H1 (cell line): ENCODE results near the gene MRPL40. TPM values are rescaled to one million over a fixed set of nuclear protein-coding genes. Genes with fewer than 3 reads are reported as not detected.

Experiments used
- CTCF ChIA-PET: fragments of 300-600 bp; sonication (Branson Sonifier 250); formaldehyde crosslinking; loops from one replicate; lab custom pipeline; 2021; ENCODE audit not compliant: partially characterized antibody; lab: Charles Lee
- POLR2A ChIA-PET: fragments of 300-600 bp; sonication (Branson Sonifier 250); formaldehyde crosslinking; loops from one replicate; lab custom pipeline; 2021; ENCODE audit warnings: inconsistent platforms; ENCODE audit not compliant: partially characterized antibody; lab: Charles Lee
- DNase-seq, 2 experiments: peaks; one replicate each; pipeline versions ENCODE4 v3.0.0 to v3.0.0-alpha.2; 2010 to 2022; ENCODE audit warnings: low spot score in 2 of 2, low read depth in 1 of 2, mixed read lengths in 1 of 2
- FAIRE-seq: peaks from 2 replicates; lab custom pipeline; 2011; peaks lifted over from hg19 to GRCh38; lab: Jason Lieb, UNC
- H2AFZ ChIP-seq: 2 replicates; pipeline ENCODE4 v1.8.1; 2012; ENCODE audit warnings: low read length, inconsistent platforms
- H2AK5ac ChIP-seq: 2 replicates; pipeline ENCODE4 v1.6.1; 2013; ENCODE audit warnings: low read depth, low read length
- H2BK120ac ChIP-seq: replicated peaks from 2 replicates; pipeline ENCODE3; 2013; ENCODE audit warnings: low read depth, low read length, inconsistent platforms
- H2BK12ac ChIP-seq: 2 replicates; pipeline ENCODE4 v1.6.1; 2013; ENCODE audit warnings: low read depth, low read length
- H2BK15ac ChIP-seq: 2 replicates; pipeline ENCODE4 v1.6.1; 2013; ENCODE audit warnings: low read length
- H2BK20ac ChIP-seq: 2 replicates; pipeline ENCODE4 v1.6.1; 2013; ENCODE audit warnings: low read length
- H2BK5ac ChIP-seq: 2 replicates; pipeline ENCODE4 v1.6.1; 2013; ENCODE audit warnings: low read depth, low read length
- H3K14ac ChIP-seq: 2 replicates; pipeline ENCODE4 v1.6.1; 2013; ENCODE audit warnings: inconsistent platforms; ENCODE audit not compliant: insufficient read length
- H3K18ac ChIP-seq: 2 replicates; pipeline ENCODE4 v1.6.1; 2013; ENCODE audit warnings: low read length; ENCODE audit errors: extremely low read depth
- H3K23ac ChIP-seq: 2 replicates; pipeline ENCODE4 v1.6.1; 2013; ENCODE audit warnings: inconsistent platforms; ENCODE audit not compliant: insufficient read length
- H3K23me2 ChIP-seq: 2 replicates; pipeline ENCODE4 v1.6.1; 2013; ENCODE audit warnings: low read depth, low read length
- H3K27ac ChIP-seq: 2 replicates; pipeline ENCODE4 v1.6.1; 2011; ENCODE audit warnings: low read depth, low read length, inconsistent platforms
- H3K27me3 ChIP-seq, 4 experiments: replicated peaks in 1 of 4; 1 replicate in 1 of 4; 2 replicates in 3 of 4; pipeline versions ENCODE4 v1.6.1 to v1.8.1; 2011 to 2013; ENCODE audit warnings: low read length in 3 of 4, mild to moderate bottlenecking in 3 of 4, inconsistent platforms in 2 of 4, mixed read lengths in 2 of 4, moderate library complexity in 1 of 4; ENCODE audit not compliant: control insufficient read depth in 3 of 4, insufficient read depth in 3 of 4; ENCODE audit errors: extremely low read depth in 1 of 4
- H3K36me3 ChIP-seq, 4 experiments: 2 replicates each; pipeline versions ENCODE4 v1.6.1 to v1.8.1; 2011 to 2013; ENCODE audit warnings: mild to moderate bottlenecking in 4 of 4, low read length in 3 of 4, moderate library complexity in 2 of 4, control low read depth in 1 of 4, inconsistent platforms in 1 of 4; ENCODE audit not compliant: insufficient read depth in 4 of 4, control insufficient read depth in 2 of 4
- H3K4ac ChIP-seq: replicated peaks from 2 replicates; pipeline ENCODE3; 2013; ENCODE audit warnings: low read length, low read depth, mixed read lengths, inconsistent platforms; ENCODE audit not compliant: insufficient read length
- H3K4me1 ChIP-seq, 4 experiments: replicated peaks in 1 of 4; 1 replicate in 1 of 4; 2 replicates in 3 of 4; pipeline versions ENCODE4 v1.6.1 to v1.8.1; 2011 to 2013; ENCODE audit warnings: low read length in 3 of 4, inconsistent platforms in 2 of 4, mixed read lengths in 1 of 4; ENCODE audit not compliant: insufficient read depth in 4 of 4, control insufficient read depth in 3 of 4
- H3K4me2 ChIP-seq, 2 experiments: 2 replicates each; pipeline versions ENCODE4 v1.6.1 to v1.8.1; 2011 to 2013; ENCODE audit warnings: low read depth in 2 of 2, low read length in 2 of 2, control low read depth in 1 of 2, inconsistent platforms in 1 of 2, mild to moderate bottlenecking in 1 of 2; ENCODE audit not compliant: insufficient read depth in 1 of 2
- H3K4me3 ChIP-seq, 4 experiments: fragments of 200-600, 300-600 bp in 1 of 4; sonication (generic), shearing (Covaris generic), sonication (Bioruptor Twin) in 1 of 4; 2 replicates each; pipeline versions ENCODE4 v1.5.1 to v1.8.1; 2011 to 2016; ENCODE audit warnings: low read length in 4 of 4, low read depth in 3 of 4, control low read depth in 2 of 4, inconsistent platforms in 2 of 4, mild to moderate bottlenecking in 2 of 4, mixed read lengths in 1 of 4, moderate library complexity in 1 of 4; ENCODE audit not compliant: insufficient read depth in 2 of 4; ENCODE audit errors: extremely low read depth in 1 of 4
- H3K56ac ChIP-seq: replicated peaks from 2 replicates; pipeline ENCODE3; 2013; ENCODE audit warnings: low read depth, mild to moderate bottlenecking, mixed read lengths, low read length, inconsistent platforms; ENCODE audit not compliant: insufficient read length
- H3K79me1 ChIP-seq: 2 replicates; pipeline ENCODE4 v1.6.1; 2013; ENCODE audit warnings: low read depth, low read length, control low read depth
- H3K79me2 ChIP-seq, 2 experiments: 2 replicates each; pipeline versions ENCODE4 v1.6.1 to v1.8.1; 2012 to 2013; ENCODE audit warnings: low read length in 2 of 2, mild to moderate bottlenecking in 2 of 2, inconsistent platforms in 1 of 2; ENCODE audit not compliant: insufficient read depth in 2 of 2, control insufficient read depth in 1 of 2
- H3K9ac ChIP-seq, 4 experiments: replicated peaks in 1 of 4; 1 replicate in 1 of 4; 2 replicates in 3 of 4; pipeline versions ENCODE4 v1.6.1 to v1.8.1; 2011 to 2013; ENCODE audit warnings: low read depth in 3 of 4, low read length in 3 of 4, control low read depth in 2 of 4, mild to moderate bottlenecking in 2 of 4, moderate library complexity in 2 of 4, inconsistent platforms in 1 of 4; ENCODE audit errors: extremely low read depth in 1 of 4
- H3K9me3 ChIP-seq, 2 experiments: 2 replicates each; pipeline versions ENCODE4 v1.6.1 to v1.8.1; 2012 to 2013; ENCODE audit warnings: mild to moderate bottlenecking in 2 of 2, moderate library complexity in 2 of 2, control low read depth in 1 of 2, inconsistent platforms in 1 of 2, low read depth in 1 of 2, low read length in 1 of 2, mixed read lengths in 1 of 2; ENCODE audit not compliant: insufficient read depth in 2 of 2
- H4K20me1 ChIP-seq, 2 experiments: replicated peaks in 1 of 2; 2 replicates each; pipeline versions ENCODE3 to v1.8.1; 2011 to 2013; ENCODE audit warnings: inconsistent platforms in 2 of 2, low read length in 2 of 2, mild to moderate bottlenecking in 1 of 2; ENCODE audit not compliant: insufficient read depth in 2 of 2, control insufficient read depth in 1 of 2
- H4K5ac ChIP-seq: 2 replicates; pipeline ENCODE4 v1.6.1; 2013; ENCODE audit warnings: low read length, low read depth, mixed read lengths, inconsistent platforms; ENCODE audit not compliant: insufficient read length
- H4K8ac ChIP-seq: 2 replicates; pipeline ENCODE4 v1.8.0; 2013; ENCODE audit warnings: mild to moderate bottlenecking, moderate library complexity, low read length, inconsistent platforms; ENCODE audit not compliant: insufficient read depth; ENCODE audit errors: extremely low read depth
- H4K91ac ChIP-seq: replicated peaks from 2 replicates; pipeline ENCODE3; 2013; ENCODE audit warnings: low read length, mixed read lengths, inconsistent platforms; ENCODE audit not compliant: insufficient read length
- ASH2L ChIP-seq: fragments of 200-600, 300-600 bp; sonication (generic); IDR thresholded peaks from one replicate; pipeline ENCODE4 v1.7.1; 2017; ENCODE audit warnings: low read length
- BRCA1 ChIP-seq: IDR thresholded peaks from 2 replicates; pipeline ENCODE4 v1.6.1; 2012; ENCODE audit warnings: low read depth, low read length, improper control_type of control experiment
- FOSL1 ChIP-seq: IDR thresholded peaks from 2 replicates; pipeline ENCODE4 v1.6.1; 2011; ENCODE audit warnings: mild to moderate bottlenecking, low read depth, low read length, moderate library complexity; ENCODE audit not compliant: insufficient read depth
- GTF2F1 ChIP-seq: IDR thresholded peaks from 2 replicates; pipeline ENCODE4 v1.6.1; 2012; ENCODE audit warnings: low read depth, low read length, improper control_type of control experiment, borderline replicate concordance
- NRF1 ChIP-seq: IDR thresholded peaks from 2 replicates; pipeline ENCODE4 v1.6.1; 2011; ENCODE audit warnings: mild to moderate bottlenecking, low read depth, low read length, improper control_type of control experiment
- POLR2AphosphoS5 ChIP-seq: IDR thresholded peaks from 2 replicates; pipeline ENCODE4 v1.6.1; 2011; ENCODE audit warnings: low read depth, low read length
- SIRT6 ChIP-seq: IDR thresholded peaks from one replicate; pipeline ENCODE4 v1.7.1; 2012; ENCODE audit warnings: low read length, inconsistent platforms
- WGBS, 2 experiments: shearing (Covaris generic) in 1 of 2; methylation state at CpG; one replicate each; pipeline versions ENCODE4 v1.1.6 to v1.1.7; 2013 to 2015; ENCODE audit warnings: low lambda C conversion rate in 2 of 2, mixed read lengths in 2 of 2, inconsistent platforms in 1 of 2, low coverage in 1 of 2, missing lambda C conversion rate in 1 of 2; ENCODE audit not compliant: insufficient replicate concordance in 2 of 2, insufficient coverage in 1 of 2, insufficient read length in 1 of 2; ENCODE audit errors: extremely low coverage in 1 of 2, missing lambda C conversion rate in 1 of 2; 5-methylcytosine and 5-hydroxymethylcytosine counted together
- polyA plus RNA-seq, 7 experiments: library from polyadenylated mRNA; depleted of rRNA in 3 of 7; stranded (reverse) in 5 of 7; unstranded in 2 of 7; fragments of >200 nt in 5 of 7; fragments of 200-250 nt in 2 of 7; gene quantifications; 1 replicate in 5 of 7; 2 replicates in 1 of 7; 4 replicates in 1 of 7; pipeline versions ENCODE4 v1.2.1 to v1.2.3, GENCODE V29; 2011 to 2013; ENCODE audit warnings: missing spikeins in 2 of 7, mixed read lengths in 2 of 7
- total RNA-seq: library from RNA; stranded (reverse); fragmentation: NEBNext Ultra II Directional; extraction: Animal tissue kit (Norgen Biotek cat#: 25700); gene quantifications from 2 replicates; pipeline ENCODE4 v1.2.1, GENCODE V29; 2021
- TF ChIP-seq, protein P1 (sequence below): IDR thresholded peaks from 2 replicates; pipeline ENCODE4 v1.6.1; 2011; ENCODE audit warnings: low read depth, mild to moderate bottlenecking, low read length; ENCODE audit not compliant: insufficient read depth

Gene MRPL40
- total and polyA plus RNA-seq, 2 of the 8 experiments (the other 6 are each of a cell fraction or from before 2014, with no cell fraction given), result 12.4 to 14.5 TPM

DNA sequence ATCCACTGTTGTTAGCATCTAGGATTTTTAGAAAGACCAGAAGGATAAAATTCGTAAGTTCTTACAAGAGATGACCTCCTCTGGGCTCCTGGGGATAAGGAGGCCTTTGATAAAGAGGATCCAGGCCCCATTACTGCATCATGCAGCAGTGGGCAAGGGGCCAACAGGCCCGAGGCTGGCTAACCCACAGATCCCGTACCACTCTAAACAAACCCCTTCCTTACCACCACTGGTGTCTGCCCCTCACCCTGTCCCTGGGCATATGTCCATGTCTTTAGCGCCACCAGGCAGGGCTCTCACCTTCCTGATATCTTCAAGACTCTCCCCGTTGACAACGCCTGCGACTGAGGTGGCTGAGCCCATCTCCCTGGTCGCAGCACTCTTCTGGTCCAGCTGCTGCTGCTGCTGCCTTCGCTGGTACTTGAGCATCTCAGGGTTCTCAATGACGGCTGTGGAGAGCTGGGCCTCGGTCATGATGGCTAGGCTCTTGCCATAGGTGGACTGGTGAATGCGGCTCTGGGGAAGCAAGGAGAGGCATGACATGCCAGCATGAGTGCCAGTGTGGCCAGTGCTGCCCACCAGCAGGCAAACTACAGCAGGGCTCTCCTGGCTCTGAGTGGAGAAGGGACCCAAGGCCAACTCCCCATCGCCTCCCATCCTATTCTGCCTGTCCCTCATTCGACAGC is 47.0 kb upstream of the MRPL40 start:
- H3K4me2 ChIP-seq, result no peak overlapping the region
- no peak overlapping the region for H2BK20ac ChIP-seq
- H3K56ac ChIP-seq, result no peak overlapping the region
- peaks cover 0 to 4% of the 10 kb centered on the region in 2 experiments for H4K20me1 ChIP-seq
- H2BK15ac ChIP-seq, result no peak overlapping the region
- FAIRE-seq (no peak), DNase-seq (no peak)
- ChIA-PET CTCF (interaction anchor here (1.1 kb wide), 1 partner anchor 17 kb away, joined by 3 read pairs; no protein-coding TSS in a partner anchor), POLR2A (interaction anchor here (2.8 kb wide), 1 partner anchor 11 kb away, joined by 9 read pairs; no protein-coding TSS in a partner anchor)
- no peak for TF ChIP-seq FOSL1
- TF ChIP-seq ASH2L, result no peak
- no peak for TF ChIP-seq POLR2AphosphoS5
- TF ChIP-seq NRF1, result no peak
- TF ChIP-seq, protein P1, sequence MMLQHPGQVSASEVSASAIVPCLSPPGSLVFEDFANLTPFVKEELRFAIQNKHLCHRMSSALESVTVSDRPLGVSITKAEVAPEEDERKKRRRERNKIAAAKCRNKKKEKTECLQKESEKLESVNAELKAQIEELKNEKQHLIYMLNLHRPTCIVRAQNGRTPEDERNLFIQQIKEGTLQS, result no peak
- no peak for TF ChIP-seq SIRT6
- TF ChIP-seq BRCA1, result no peak
- TF ChIP-seq GTF2F1, result no peak
- no peak overlapping the region for H4K5ac ChIP-seq
- no peak overlapping the region for H3K14ac ChIP-seq
- no peak overlapping the region for H2BK120ac ChIP-seq
- no peak overlapping the region for H2AFZ ChIP-seq
- H3K9me3 ChIP-seq, result no peaks in the 10 kb centered on the region
- H3K4ac ChIP-seq, result no peak overlapping the region
- no peak overlapping the region for H3K9ac ChIP-seq
- no peak overlapping the region for H2BK12ac ChIP-seq
- H3K18ac ChIP-seq, result no peak overlapping the region
- H2BK5ac ChIP-seq, result no peak overlapping the region
- H3K27me3 ChIP-seq, result no peaks in the 10 kb centered on the region
- H3K23me2 ChIP-seq, result no peaks in the 10 kb centered on the region
- H2AK5ac ChIP-seq, result no peak overlapping the region
- H3K4me1 ChIP-seq, result no peaks in the 10 kb centered on the region
- H3K27ac ChIP-seq, result no peak overlapping the region
- peaks cover 29 to 85% (median 63%) of the 10 kb centered on the region in 4 experiments for H3K36me3 ChIP-seq
- H3K79me1 ChIP-seq, result no peaks in the 10 kb centered on the region
- H3K79me2 ChIP-seq, result no peaks in the 10 kb centered on the region
- H3K23ac ChIP-seq, result no peak overlapping the region
- H4K8ac ChIP-seq, result no peak overlapping the region
- WGBS, 2 experiments, result 92% methylated on average over 14 of the region's 14 CpGs; no CpG with 5 or more reads in 1 of the 2 experiments
- no peak overlapping the region for H4K91ac ChIP-seq
- no peak overlapping the region for H3K4me3 ChIP-seq
